AML-193 (cell line): Measurements from ENCODE around the gene PARP15.
A peak's percentile ranks its signal among the peaks of the same experiment; 100 is the strongest.

Source experiments
- DNase-seq, 2 experiments: peaks; one replicate each; lab custom pipeline; 2025; lab: John Stamatoyannopoulos, UW

PARP15 gene

GRCh38 chr3:122572940-122573412 is 4.5 kb upstream of the PARP15 start:
- peak; percentile 36 to 39 for DNase-seq

- no peak for DNase-seq
Observed at GRCh38 chr3:122576174-122576940, 1.1 kb upstream of the PARP15 start.

- no peak for DNase-seq
Observed at GRCh38 chr3:122578069-122578740, 755 bp downstream of the PARP15 start.

- DNase-seq = no peak
Observed at GRCh38 chr3:122580470-122580869, 3.0 kb downstream of the PARP15 start.

- DNase-seq = no peak
Observed at GRCh38 chr3:122581622-122582021, 4.2 kb downstream of the PARP15 start.

GRCh38 chr3:122582390-122582789 is 4.9 kb downstream of the PARP15 start:
- DNase-seq = no peak

GRCh38 chr3:122586098-122586497 is 8.6 kb downstream of the PARP15 start:
- DNase-seq = no peak

- no peak for DNase-seq
Observed at GRCh38 chr3:122586773-122587485, 9.5 kb downstream of the PARP15 start.

GRCh38 chr3:122587572-122587971 is 10.1 kb downstream of the PARP15 start:
- no peak for DNase-seq

- DNase-seq = no peak
Observed at GRCh38 chr3:122589297-122589696, 11.8 kb downstream of the PARP15 start.

GRCh38 chr3:122590610-122591009 is 13.2 kb downstream of the PARP15 start:
- no peak for DNase-seq

- no peak for DNase-seq
Observed at GRCh38 chr3:122594025-122594424, 16.6 kb downstream of the PARP15 start.

GRCh38 chr3:122598151-122598550 is 20.7 kb downstream of the PARP15 start:
- no peak for DNase-seq

- no peak for DNase-seq
Observed at GRCh38 chr3:122598556-122598955, 21.1 kb downstream of the PARP15 start.

- DNase-seq = no peak
Observed at GRCh38 chr3:122602011-122602710, 24.7 kb downstream of the PARP15 start.

GRCh38 chr3:122603056-122603455 is 25.6 kb downstream of the PARP15 start:
- DNase-seq = no peak

GRCh38 chr3:122606330-122606729 is 28.9 kb downstream of the PARP15 start:
- DNase-seq = no peak

- DNase-seq = no peak
Observed at GRCh38 chr3:122608916-122609315, 31.5 kb downstream of the PARP15 start.

GRCh38 chr3:122609798-122610559 is 32.5 kb downstream of the PARP15 start:
- DNase-seq = no peak

- no peak for DNase-seq
Observed at GRCh38 chr3:122612696-122613095, 35.2 kb downstream of the PARP15 start.

GRCh38 chr3:122615303-122615702 is 37.9 kb downstream of the PARP15 start:
- DNase-seq = no peak
